Measurements from ENCODE around the gene ZNF555.

DNA sequence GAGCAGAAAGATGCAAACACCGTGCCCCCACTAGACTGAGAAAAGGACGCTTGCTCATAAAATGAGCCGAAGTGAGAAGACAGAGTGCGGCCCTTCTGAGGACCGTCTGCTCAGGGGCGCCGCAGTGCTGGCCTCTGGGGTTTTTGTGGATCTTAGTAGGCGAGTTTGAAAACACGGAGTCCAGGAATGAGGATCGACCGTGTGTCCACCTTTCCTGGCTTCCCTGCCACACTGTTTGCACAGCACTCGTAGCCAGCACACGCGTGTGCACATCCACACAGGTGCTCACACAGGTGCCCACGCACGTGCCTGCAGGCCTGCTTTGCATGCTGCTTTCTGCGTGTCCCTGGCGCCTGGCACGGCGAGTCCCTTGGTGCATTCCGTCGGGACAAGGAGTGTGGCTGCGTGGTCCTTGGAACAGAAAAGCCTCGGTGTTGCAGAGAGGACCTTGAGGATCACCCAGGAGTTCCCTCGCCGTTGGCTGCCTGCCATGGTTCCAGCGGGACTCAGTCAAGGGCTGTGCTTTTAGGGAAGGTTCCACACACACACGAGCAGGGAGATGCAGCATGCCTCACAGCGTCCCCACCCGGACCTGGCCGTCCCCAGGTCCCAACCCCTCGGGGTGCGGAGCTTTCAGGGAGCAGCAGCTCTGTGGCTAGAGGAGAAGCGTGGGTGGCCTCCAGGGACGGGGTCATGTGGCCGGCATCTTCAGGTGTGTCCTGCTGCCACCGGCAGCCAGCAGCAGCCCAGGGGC is 31.7 kb upstream of the ZNF555 start:
- TF ChIP-seq POLR2A (IDR thresholded peaks at IDR 0.05) = no peak
- TF ChIP-seq, protein P1, sequence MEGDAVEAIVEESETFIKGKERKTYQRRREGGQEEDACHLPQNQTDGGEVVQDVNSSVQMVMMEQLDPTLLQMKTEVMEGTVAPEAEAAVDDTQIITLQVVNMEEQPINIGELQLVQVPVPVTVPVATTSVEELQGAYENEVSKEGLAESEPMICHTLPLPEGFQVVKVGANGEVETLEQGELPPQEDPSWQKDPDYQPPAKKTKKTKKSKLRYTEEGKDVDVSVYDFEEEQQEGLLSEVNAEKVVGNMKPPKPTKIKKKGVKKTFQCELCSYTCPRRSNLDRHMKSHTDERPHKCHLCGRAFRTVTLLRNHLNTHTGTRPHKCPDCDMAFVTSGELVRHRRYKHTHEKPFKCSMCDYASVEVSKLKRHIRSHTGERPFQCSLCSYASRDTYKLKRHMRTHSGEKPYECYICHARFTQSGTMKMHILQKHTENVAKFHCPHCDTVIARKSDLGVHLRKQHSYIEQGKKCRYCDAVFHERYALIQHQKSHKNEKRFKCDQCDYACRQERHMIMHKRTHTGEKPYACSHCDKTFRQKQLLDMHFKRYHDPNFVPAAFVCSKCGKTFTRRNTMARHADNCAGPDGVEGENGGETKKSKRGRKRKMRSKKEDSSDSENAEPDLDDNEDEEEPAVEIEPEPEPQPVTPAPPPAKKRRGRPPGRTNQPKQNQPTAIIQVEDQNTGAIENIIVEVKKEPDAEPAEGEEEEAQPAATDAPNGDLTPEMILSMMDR (IDR thresholded peaks at IDR 0.05) = no peak
- TF ChIP-seq EP300 (IDR thresholded peaks at IDR 0.05) = no peak
- TF ChIP-seq POLR2AphosphoS5 (IDR thresholded peaks at IDR 0.05) = no peak

Data from sigmoid colon (tissue), 4 donors.